ENCODE data around the gene EIF3B.
"Not testable (repeated sequence)": the region's sequence is repeated elsewhere in the genome, so short reads cannot be mapped to it uniquely, and the experiment has no call there.

EIF3B gene

GRCh38 chr7:2354186-2354938, at the start of gene EIF3B:
Gene EIF3B (plus strand): TSS chr7:2354827. CDS start chr7:2354922, 95 bp downstream.
- peak; percentile 93 for DNase-seq

GRCh38 chr7:2305258-2305657, 49.4 kb upstream of the EIF3B start:
- DNase-seq: not testable (repeated sequence)

- DNase-seq: no peak
These were observed 47.9 kb upstream of the EIF3B start for GRCh38 chr7:2306688-2307087.

GRCh38 chr7:2307690-2308107, 46.9 kb upstream of the EIF3B start:
- DNase-seq: no peak

- no peak for DNase-seq
These were observed 44.7 kb upstream of the EIF3B start for GRCh38 chr7:2309889-2310331.

GRCh38 chr7:2312267-2312929, 42.2 kb upstream of the EIF3B start:
- no peak for DNase-seq

GRCh38 chr7:2313450-2314208, 41.0 kb upstream of the EIF3B start:
- no peak for DNase-seq

GRCh38 chr7:2314209-2314955, 40.2 kb upstream of the EIF3B start, which contains the start of gene SNX8:
Gene SNX8 (minus strand): TSS chr7:2314441. CDS start chr7:2314421, 20 bp downstream.
- DNase-seq: peak; percentile 88

- DNase-seq: not testable (repeated sequence)
These were observed 39.6 kb upstream of the EIF3B start for GRCh38 chr7:2314956-2315530.

- no peak for DNase-seq
These were observed 38.8 kb upstream of the EIF3B start for GRCh38 chr7:2315787-2316186.

- no peak for DNase-seq
These were observed 38.0 kb upstream of the EIF3B start for GRCh38 chr7:2316578-2316977.

- no peak for DNase-seq
These were observed 36.9 kb upstream of the EIF3B start for GRCh38 chr7:2317556-2318293.

- no peak for DNase-seq
These were observed 33.6 kb upstream of the EIF3B start for GRCh38 chr7:2321020-2321419.

- DNase-seq: no peak
These were observed 29.5 kb upstream of the EIF3B start for GRCh38 chr7:2325162-2325561.

GRCh38 chr7:2326951-2327350, 27.7 kb upstream of the EIF3B start:
- DNase-seq: no peak

GRCh38 chr7:2330493-2330892, 24.1 kb upstream of the EIF3B start:
- DNase-seq: no peak

GRCh38 chr7:2331707-2332106, 22.9 kb upstream of the EIF3B start:
- DNase-seq: no peak

GRCh38 chr7:2332606-2333231, 21.9 kb upstream of the EIF3B start:
- not testable (repeated sequence) for DNase-seq

- no peak for DNase-seq
These were observed 17.9 kb upstream of the EIF3B start for GRCh38 chr7:2336626-2337299.

GRCh38 chr7:2347351-2348063, 7.1 kb upstream of the EIF3B start:
- not testable (repeated sequence) for DNase-seq

Data from GOT3 (cell line).